ENCODE measurements around the gene RIC1. TPM values are rescaled to one million over a fixed set of nuclear protein-coding genes. Genes with fewer than 3 reads are reported as not detected.
"Not testable (repeated sequence)": the region's sequence is repeated elsewhere in the genome, so short reads cannot be mapped to it uniquely, and the experiment has no call there.

The RIC1 gene
- total RNA-seq, 1 donor, result 62.9 TPM

DNA sequence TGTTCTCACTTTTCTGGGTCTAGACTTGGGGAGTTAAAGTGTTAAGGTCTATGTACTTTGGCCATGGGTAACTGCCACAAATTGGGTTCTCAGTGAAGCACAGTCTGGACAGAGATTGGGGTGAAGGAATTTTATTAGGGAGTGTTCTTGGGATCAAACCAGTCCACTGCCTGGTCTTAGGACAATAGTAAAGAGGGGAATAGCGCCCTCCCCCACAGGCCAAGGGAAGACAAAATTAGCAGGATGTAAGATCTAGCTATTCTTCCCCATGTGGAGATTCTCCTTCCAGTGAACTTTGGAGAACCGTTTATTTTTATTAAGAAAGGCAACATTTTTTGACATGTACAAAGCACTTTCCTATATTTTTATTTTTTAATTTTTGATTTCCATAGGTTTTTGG is 18.4 kb upstream of the RIC1 start:
- H3K4me1 ChIP-seq (ENCODE audit: insufficient read depth, low read length), result peaks cover 10% of the 10 kb centered on the region
- H3K9me3 ChIP-seq (ENCODE audit: low read depth, low read length), result no peaks in the 10 kb centered on the region
- H3K27me3 ChIP-seq (ENCODE audit: insufficient read depth, low read length), result no peaks in the 10 kb centered on the region
- no peak overlapping the region for H3K4me3 ChIP-seq (ENCODE audit: low read length)

DNA sequence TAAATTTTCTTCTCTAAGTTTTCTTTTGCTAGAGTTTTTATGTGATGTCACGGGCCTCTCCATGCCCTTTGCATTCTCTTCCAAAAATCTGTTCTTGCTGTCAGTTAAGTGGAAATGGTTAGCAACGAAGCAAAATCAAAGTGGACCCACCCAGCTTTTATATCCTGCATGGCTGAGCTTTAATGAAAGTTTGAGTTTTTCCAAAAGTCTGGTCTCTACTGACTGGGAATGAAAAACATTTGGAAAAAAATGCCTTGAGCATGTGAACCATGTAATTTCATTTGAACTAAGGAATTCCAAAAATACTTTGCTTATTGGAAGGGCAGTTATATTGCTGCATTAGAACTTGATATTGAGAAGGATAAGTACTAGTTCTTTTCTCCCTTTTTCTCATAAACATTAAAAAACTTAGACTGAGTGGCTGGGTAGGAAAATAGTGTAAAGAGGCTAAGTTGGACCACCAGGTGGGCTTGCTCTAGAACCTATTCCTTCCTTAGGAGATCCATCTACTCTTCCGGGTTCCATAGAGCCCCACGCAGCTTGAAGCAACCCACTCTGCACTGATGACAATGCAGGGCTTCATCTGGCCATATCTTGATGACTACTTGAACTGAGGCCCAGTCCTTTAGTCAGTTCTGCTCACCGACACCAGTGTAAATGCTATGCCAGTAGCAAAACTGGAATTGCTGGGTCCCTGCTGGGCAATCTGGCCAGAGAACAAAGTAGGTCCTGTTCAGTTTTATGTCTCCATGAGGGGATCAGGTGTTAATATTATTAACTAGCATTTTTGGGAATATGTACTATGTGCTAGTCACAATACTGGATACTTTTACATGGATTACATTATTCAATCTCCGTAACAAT is 17.4 kb upstream of the RIC1 start:
- Histone ChIP-seq H3K9me3 (ENCODE audit: low read depth, low read length) (no peaks in the 10 kb centered on the region), H3K27me3 (ENCODE audit: insufficient read depth, low read length) (no peaks in the 10 kb centered on the region), H3K4me3 (ENCODE audit: low read length) (no peak overlapping the region), H3K4me1 (ENCODE audit: insufficient read depth, low read length) (peaks cover 10% of the 10 kb centered on the region)

DNA sequence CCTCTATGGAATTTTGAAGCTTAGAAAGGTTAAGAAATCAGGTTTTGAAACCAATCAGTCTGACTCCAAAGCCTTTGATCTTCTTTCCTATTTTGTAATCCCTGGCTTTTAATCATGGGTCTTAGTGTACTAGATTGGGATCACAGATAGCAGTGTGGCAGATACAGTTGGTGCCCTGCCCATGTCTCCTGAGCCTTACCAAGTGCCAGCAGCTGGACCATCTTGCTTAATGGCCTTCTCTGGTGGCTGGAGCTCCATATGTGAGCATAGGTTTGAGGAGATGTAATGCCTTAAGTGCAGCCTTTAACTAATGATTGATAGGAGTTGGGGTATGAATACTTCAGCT is 16.7 kb upstream of the RIC1 start:
- no peaks in the 10 kb centered on the region for H3K27me3 ChIP-seq (ENCODE audit: insufficient read depth, low read length)
- peaks cover 12% of the 10 kb centered on the region for H3K4me1 ChIP-seq (ENCODE audit: insufficient read depth, low read length)
- no peak overlapping the region for H3K4me3 ChIP-seq (ENCODE audit: low read length)
- H3K9me3 ChIP-seq (ENCODE audit: low read depth, low read length), result no peaks in the 10 kb centered on the region

DNA sequence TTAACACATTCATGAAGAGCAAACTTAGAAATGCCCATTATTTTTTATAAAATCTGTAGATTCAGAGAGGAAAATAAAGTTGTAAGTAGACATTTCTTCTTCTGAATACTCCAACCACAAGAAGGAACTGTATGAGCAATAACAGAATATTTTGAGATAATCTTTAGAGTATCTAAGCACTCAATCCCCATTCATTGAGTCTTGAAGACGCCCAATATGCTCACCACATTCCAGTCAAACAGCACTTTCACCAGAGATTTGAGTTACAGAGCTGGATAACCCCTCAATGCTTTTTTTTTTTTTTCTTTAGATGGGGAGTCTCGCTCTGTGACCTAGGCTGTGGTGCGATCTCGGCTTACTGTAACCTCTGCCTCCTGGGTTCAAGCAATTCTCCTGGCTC is 14.7 kb upstream of the RIC1 start:
- H3K4me3 ChIP-seq (ENCODE audit: low read length), result no peak overlapping the region
- no peaks in the 10 kb centered on the region for H3K9me3 ChIP-seq (ENCODE audit: low read depth, low read length)
- H3K4me1 ChIP-seq (ENCODE audit: insufficient read depth, low read length), result peaks cover 19% of the 10 kb centered on the region
- H3K27me3 ChIP-seq (ENCODE audit: insufficient read depth, low read length), result no peaks in the 10 kb centered on the region

DNA sequence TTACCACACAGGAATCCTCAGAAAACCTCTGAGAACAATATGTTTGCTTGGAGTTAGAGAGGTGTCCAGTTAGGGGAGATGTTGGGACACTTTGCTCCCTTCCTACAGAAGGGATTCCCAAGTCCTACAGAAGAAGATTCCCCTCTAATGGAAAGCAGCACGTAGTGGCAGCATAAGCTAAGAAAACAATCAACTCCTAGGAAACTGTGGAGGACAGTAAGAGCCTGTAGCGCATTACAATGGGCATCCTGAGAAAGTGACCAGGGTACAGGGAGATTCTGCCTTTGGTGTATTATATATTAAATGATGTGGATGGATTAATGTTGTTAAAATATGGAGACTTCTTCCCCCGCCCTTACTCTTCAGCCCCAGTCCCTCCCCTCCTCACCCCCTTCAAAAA is 13.9 kb upstream of the RIC1 start:
- Histone ChIP-seq H3K4me1 (ENCODE audit: insufficient read depth, low read length) (peaks cover 20% of the 10 kb centered on the region), H3K27me3 (ENCODE audit: insufficient read depth, low read length) (no peaks in the 10 kb centered on the region), H3K9me3 (ENCODE audit: low read depth, low read length) (no peaks in the 10 kb centered on the region), H3K4me3 (ENCODE audit: low read length) (no peak overlapping the region)

DNA sequence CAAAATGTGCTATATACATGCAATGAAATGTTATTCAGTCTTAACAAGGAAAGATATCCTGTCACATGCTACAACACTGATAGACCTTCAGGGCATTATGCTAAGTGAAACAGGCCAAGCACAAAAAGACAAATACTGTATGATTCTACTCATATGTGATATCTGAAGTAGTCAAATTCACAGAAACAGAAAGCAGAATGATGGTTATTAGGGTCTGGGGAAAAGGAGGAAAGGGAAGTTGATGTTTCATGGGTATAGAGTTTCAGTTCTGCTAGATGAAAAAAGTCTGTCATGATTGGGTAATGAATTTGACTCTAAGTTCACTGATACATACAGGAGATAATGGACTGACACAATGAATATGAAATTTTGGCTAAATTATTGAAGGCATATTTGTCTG is 11.2 kb upstream of the RIC1 start:
- Histone ChIP-seq H3K4me1 (ENCODE audit: insufficient read depth, low read length) (peaks cover 38% of the 10 kb centered on the region), H3K9me3 (ENCODE audit: low read depth, low read length) (no peaks in the 10 kb centered on the region), H3K27me3 (ENCODE audit: insufficient read depth, low read length) (no peaks in the 10 kb centered on the region), H3K4me3 (ENCODE audit: low read length) (no peak overlapping the region)

DNA sequence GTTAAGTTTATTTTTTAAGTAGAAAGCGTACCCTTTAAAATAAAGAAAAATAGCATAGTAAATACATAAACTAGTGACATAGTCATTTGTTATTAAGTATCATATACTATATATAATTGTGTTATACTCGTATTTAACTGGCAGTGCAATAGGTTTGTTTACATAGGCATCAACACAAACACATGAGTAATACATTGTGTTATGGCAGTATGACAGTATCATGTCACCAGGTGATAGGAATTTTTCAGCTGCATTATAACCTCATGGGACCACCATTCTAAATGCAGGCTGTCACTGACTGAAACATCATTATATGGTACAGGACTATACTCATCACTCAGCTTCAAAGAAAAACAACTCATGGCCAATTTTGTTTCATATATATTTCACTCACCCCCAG is 8.4 kb upstream of the RIC1 start:
- Histone ChIP-seq H3K9me3 (ENCODE audit: low read depth, low read length) (no peaks in the 10 kb centered on the region), H3K4me1 (ENCODE audit: insufficient read depth, low read length) (peaks cover 60% of the 10 kb centered on the region), H3K27me3 (ENCODE audit: insufficient read depth, low read length) (no peaks in the 10 kb centered on the region), H3K4me3 (ENCODE audit: low read length) (no peak overlapping the region)

DNA sequence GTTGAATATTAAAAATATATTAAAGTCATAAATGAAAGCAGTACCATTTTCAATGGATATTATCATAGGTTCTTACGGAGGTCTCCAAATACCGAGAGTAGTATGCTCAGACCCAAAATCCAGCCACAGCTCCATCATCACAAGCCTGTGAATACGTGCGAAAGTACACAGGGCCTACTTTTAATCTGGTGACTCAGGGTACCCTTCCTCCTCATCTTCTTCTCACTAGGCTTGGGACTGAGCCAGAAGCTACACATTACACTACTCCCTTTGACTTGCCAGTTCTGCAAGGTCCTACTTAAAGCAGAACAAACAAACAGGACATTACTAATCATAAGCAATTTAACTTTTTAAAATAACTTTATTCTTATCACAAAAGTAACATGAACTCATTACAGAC is 7.6 kb upstream of the RIC1 start:
- no peaks in the 10 kb centered on the region for H3K9me3 ChIP-seq (ENCODE audit: low read depth, low read length)
- H3K4me3 ChIP-seq (ENCODE audit: low read length), result no peak overlapping the region
- H3K4me1 ChIP-seq (ENCODE audit: insufficient read depth, low read length), result peaks cover 69% of the 10 kb centered on the region
- no peaks in the 10 kb centered on the region for H3K27me3 ChIP-seq (ENCODE audit: insufficient read depth, low read length)

DNA sequence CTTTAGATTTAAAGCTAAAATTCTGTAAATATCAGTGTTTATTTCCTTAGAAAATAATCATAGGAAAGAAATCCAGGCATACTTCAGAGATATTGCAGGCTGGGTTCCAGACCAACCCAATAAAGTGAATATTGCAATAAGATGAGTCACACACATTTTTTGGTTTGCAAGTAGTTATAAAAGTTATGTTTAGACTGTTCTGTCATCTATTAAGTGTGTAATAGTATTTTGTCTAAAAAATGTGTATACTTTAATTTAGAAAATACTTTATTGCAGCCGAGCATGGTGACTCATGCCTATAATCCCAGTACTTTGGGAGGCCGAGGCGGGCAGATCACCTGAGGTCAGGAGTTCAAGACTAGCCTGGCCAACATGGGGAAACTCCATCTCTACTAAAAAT is 6.9 kb upstream of the RIC1 start:
- Histone ChIP-seq H3K4me3 (ENCODE audit: low read length) (no peak overlapping the region), H3K4me1 (ENCODE audit: insufficient read depth, low read length) (peaks cover 75% of the 10 kb centered on the region), H3K9me3 (ENCODE audit: low read depth, low read length) (no peaks in the 10 kb centered on the region), H3K27me3 (ENCODE audit: insufficient read depth, low read length) (no peaks in the 10 kb centered on the region)

DNA sequence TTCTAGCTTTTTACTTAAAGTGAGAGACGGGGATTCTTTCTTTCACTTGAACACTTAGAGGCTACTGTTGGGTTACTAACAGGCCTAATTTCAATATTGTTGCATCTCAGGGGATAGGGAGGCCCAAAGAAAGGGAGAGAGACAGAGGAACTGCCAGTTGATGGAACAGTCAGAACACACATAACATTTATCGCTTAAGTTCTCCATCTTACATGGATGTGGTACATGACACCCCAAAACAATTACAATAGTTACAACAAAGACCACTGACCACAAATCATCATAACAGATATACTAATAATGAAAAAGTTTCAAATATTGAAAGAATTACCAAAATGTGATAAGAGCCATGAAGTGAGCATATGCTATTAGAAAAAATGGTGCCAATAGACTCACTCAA is 4.3 kb upstream of the RIC1 start:
- H3K4me1 ChIP-seq (ENCODE audit: insufficient read depth, low read length), result peaks cover 67% of the 10 kb centered on the region
- H3K4me3 ChIP-seq (ENCODE audit: low read length), result no peak overlapping the region
- no peaks in the 10 kb centered on the region for H3K27me3 ChIP-seq (ENCODE audit: insufficient read depth, low read length)

DNA sequence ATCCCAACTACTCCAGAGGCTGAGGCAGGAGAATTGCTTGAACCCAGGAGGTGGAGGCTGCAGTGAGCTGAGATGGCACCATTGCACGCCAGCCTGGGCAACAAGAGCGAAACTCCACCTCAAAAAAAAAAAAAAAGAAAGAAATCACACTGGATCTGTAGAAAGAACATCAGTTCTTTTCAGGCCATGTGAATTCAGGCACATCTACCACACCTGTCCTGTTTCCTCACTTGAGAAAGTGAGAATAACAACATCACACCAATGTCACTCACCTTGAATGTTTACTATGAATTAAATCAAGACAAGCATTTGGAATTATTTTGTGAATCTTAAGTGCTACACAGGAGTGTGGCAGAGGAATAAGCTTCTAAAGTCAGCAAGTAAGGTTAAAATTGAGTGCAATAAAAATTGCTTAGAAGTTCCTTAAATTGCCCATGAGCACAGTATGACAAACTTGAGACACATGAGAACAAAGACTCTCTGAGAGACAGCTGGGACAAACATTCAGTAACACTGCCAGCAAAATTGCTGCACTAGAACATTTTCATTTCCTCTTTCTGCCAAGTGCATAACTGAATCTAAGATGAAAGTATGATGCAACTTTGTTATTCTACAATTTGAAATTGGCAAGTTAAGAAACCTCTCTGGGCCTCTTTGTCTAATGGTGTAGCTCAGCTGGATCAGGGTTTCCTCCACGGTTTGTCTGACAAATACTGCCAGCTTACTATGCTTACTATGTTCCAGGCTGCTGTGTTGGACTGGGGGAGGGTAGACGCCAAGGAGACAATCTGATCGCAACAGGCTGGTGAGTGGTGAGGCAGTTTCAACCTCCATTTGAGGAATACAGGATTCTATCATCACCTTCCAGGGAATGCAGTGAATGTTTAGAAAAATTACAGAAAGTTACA is 1.9 kb upstream of the RIC1 start:
- Histone ChIP-seq H3K4me1 (ENCODE audit: insufficient read depth, low read length) (peaks cover 65% of the 10 kb centered on the region), H3K4me3 (ENCODE audit: low read length) (peak overlapping the region; percentile 85), H3K9me3 (ENCODE audit: low read depth, low read length) (no peaks in the 10 kb centered on the region)

More for the DNA sequence above, 4.3 kb upstream of the RIC1 start:
- H3K9me3 ChIP-seq (ENCODE audit: low read depth, low read length), result no peaks in the 10 kb centered on the region

DNA sequence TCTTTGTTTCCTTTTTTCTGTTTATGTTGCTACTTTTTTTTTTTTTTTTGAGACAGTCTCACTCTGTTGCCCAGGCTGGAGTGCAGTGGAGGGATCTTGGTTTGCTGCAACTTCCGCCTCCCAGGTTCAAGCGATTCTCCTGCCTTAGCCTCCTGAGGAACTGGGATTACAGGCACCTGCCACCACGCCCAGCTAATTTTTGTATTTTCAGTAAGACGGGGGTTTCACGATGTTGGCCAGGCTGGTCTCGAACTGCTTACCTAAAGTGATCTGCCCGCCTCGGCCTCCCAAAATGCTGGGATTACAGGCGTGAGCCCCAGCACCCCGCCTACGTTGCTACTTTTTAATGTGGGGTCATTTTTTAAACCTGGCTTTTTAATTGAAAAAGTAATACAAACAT is 1.2 kb upstream of the RIC1 start:
- H3K4me1 ChIP-seq (ENCODE audit: insufficient read depth, low read length), result peaks cover 58% of the 10 kb centered on the region

More for the DNA sequence above, 1.9 kb upstream of the RIC1 start:
- H3K27me3 ChIP-seq (ENCODE audit: insufficient read depth, low read length), result no peaks in the 10 kb centered on the region

DNA sequence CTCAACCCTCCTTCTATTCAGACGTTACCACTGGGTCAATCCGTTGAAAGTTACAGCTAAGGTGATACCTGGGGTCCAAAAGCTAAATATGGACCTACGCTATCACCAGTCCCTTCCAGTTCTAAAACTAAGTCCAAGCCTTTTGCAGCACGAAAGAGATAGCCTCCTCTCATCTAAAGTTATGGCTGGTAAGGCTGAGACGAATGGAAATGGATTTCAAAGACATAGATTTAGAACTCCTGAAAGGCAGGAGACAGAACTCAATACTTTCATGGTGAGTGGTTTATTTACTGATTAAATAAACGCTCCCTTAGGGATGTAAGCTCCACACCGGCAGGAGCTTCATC is 751 bp upstream of the RIC1 start:
- no peaks in the 10 kb centered on the region for H3K27me3 ChIP-seq (ENCODE audit: insufficient read depth, low read length)
- no peaks in the 10 kb centered on the region for H3K9me3 ChIP-seq (ENCODE audit: low read depth, low read length)
- peak overlapping the region; percentile 85 for H3K4me3 ChIP-seq (ENCODE audit: low read length)
- peaks cover 57% of the 10 kb centered on the region for H3K4me1 ChIP-seq (ENCODE audit: insufficient read depth, low read length)

More for the DNA sequence above, 1.2 kb upstream of the RIC1 start:
- not testable (repeated sequence) for H3K9me3 ChIP-seq (ENCODE audit: low read depth, low read length); H3K27me3 ChIP-seq (ENCODE audit: insufficient read depth, low read length)
- H3K4me3 ChIP-seq (ENCODE audit: low read length), result peak overlapping the region; percentile 85

DNA sequence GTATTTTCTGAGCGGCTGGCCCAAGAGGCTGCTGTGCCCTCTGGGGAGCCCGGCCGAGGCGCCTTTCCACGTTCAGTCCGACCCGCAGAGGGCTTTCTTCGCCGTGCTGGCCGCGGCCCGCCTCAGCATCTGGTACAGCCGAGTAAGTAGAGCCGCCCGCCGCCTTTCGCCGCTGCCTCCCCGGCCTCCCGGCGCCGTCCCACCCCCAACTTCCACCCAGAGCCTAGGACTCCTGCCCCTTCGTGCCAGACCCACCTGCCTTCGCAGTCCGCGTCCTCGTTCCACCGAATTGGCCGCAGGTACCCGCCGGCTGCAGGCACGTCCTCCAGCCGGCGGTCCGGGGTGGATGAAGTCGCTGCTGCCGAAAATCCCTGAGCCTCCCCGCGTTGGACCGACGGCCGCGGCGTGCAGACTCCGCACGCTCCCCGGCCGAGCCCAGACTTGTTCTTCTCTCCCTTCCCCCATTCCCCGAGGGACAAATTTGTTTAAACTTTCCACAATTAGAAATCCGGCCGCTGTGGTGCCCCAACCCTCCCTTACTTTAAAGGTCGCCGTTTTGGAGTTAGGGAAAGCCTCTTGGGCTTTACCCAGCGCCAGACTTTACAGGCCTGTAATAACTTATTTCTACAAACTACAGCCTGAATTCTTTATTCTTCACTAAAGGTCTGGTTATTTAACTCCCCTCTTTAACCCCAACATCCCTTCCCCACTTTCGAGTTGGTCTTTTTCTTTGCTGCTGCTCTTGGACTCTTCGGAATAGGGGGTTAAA is 589 bp downstream of the RIC1 start:
- no peaks in the 10 kb centered on the region for H3K9me3 ChIP-seq (ENCODE audit: low read depth, low read length)
- peak overlapping the region; percentile 85 for H3K4me3 ChIP-seq (ENCODE audit: low read length)
- peaks cover 43% of the 10 kb centered on the region for H3K4me1 ChIP-seq (ENCODE audit: insufficient read depth, low read length)
- H3K27me3 ChIP-seq (ENCODE audit: insufficient read depth, low read length), result no peaks in the 10 kb centered on the region

DNA sequence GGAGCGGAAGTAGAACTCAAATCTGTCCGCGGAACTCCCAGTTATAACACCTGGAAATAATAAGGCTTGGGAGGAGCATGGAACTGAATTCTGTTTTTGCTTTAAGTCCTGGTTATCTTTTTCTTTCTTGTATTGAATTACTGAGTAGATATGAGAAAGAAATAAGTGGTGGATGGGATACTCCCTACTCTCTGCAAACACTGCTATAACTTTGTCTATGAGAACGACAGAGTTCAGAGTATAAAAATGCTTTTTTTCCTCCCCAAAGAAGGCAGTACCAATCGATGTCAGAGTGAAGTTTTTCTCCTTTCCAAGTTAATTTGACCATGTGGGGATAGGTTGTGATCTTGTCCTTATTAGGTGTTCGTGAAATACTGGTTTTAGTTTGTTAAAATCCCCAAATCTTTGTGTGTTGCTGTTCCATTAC is 1.2 kb downstream of the RIC1 start:
- H3K4me1 ChIP-seq (ENCODE audit: insufficient read depth, low read length), result peaks cover 40% of the 10 kb centered on the region
- peaks cover 1% of the 10 kb centered on the region for H3K9me3 ChIP-seq (ENCODE audit: low read depth, low read length)
- H3K4me3 ChIP-seq (ENCODE audit: low read length), result peak overlapping the region; percentile 85
- no peaks in the 10 kb centered on the region for H3K27me3 ChIP-seq (ENCODE audit: insufficient read depth, low read length)

Measured in mononuclear cell (primary cell).